ENCODE results near the gene TMEM154. TPM values are rescaled to one million over a fixed set of nuclear protein-coding genes. Genes with fewer than 3 reads are reported as not detected.
"Not testable (repeated sequence)": the region's sequence is repeated elsewhere in the genome, so short reads cannot be mapped to it uniquely, and the experiment has no call there.

The TMEM154 gene
- polyA plus RNA-seq, 3 donors = 0.58 to 1.4 (median 1.1) TPM

GRCh38 chr4:152672206-152673092 is 7.3 kb downstream of the TMEM154 start:
- DNase-seq = no peak

GRCh38 chr4:152668338-152668964 is 11.3 kb downstream of the TMEM154 start:
- no peak for DNase-seq

GRCh38 chr4:152667781-152668180 is 12.0 kb downstream of the TMEM154 start:
- no peak for DNase-seq

GRCh38 chr4:152666946-152667345 is 12.9 kb downstream of the TMEM154 start:
- DNase-seq = no peak

- DNase-seq = no peak
Measured at GRCh38 chr4:152665691-152666395, 14.0 kb downstream of the TMEM154 start.

- DNase-seq = not testable (repeated sequence)
Measured at GRCh38 chr4:152664067-152664378, 15.8 kb downstream of the TMEM154 start.

- no peak for DNase-seq
Measured at GRCh38 chr4:152663203-152664066, 16.4 kb downstream of the TMEM154 start.

GRCh38 chr4:152661649-152662048 is 18.1 kb downstream of the TMEM154 start:
- no peak for DNase-seq

GRCh38 chr4:152660526-152660925 is 19.3 kb downstream of the TMEM154 start:
- no peak for DNase-seq

- no peak for DNase-seq
Measured at GRCh38 chr4:152659806-152660205, 20.0 kb downstream of the TMEM154 start.

GRCh38 chr4:152657657-152658056 is 22.1 kb downstream of the TMEM154 start:
- no peak for DNase-seq

GRCh38 chr4:152655272-152656129 is 24.3 kb downstream of the TMEM154 start:
- no peak for DNase-seq

GRCh38 chr4:152652102-152652501 is 27.7 kb downstream of the TMEM154 start:
- DNase-seq = no peak

GRCh38 chr4:152651473-152652060 is 28.2 kb downstream of the TMEM154 start:
- DNase-seq = no peak

GRCh38 chr4:152646221-152646620 is 33.6 kb downstream of the TMEM154 start:
- peak; percentile 19 for DNase-seq

- DNase-seq = no peak
Measured at GRCh38 chr4:152644130-152644529, 35.7 kb downstream of the TMEM154 start.

- DNase-seq = no peak
Measured at GRCh38 chr4:152643153-152644035, 36.4 kb downstream of the TMEM154 start.

- DNase-seq = peak; percentile 29
Measured at GRCh38 chr4:152640058-152640921, 39.5 kb downstream of the TMEM154 start.

Data from renal pelvis (tissue), 4 donors.